ENCODE results near the gene IGSF3.
A peak's percentile ranks its signal among the peaks of the same experiment; 100 is the strongest.

IGSF3 gene

GRCh38 chr1:116553386-116554115, 114.0 kb downstream of the IGSF3 start:
- no peak for DNase-seq

DNA sequence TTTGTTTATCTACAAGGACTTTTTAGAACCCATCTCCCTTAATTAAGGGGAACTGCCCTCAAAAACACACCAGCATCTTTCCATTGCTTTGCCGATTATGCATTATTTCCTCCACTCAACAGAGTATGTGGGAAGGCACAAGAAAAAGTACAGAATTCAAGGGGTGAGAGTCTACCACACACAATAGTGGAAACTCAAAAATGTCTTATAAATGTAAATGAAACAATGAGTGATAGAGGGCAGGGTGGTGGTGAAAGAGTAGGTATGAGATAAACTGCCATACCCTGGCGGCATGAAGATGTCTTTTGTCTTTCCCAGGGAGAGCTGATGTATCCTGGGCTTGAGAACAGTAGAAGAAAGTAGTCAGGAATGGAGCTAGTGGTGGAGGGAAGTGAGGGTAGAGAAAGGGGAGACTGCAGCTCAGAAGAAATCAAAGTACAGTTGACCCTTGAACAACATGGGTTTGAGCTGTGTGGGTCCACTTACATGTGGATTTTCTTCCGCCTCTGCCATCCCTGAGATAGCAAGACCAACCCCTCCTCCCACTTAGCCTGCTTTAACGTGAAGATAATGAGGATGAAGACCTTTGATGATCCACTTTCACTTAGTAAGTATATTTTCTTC, 121.1 kb downstream of the IGSF3 start:
- no peak for DNase-seq

- no peak for DNase-seq
Observed at GRCh38 chr1:116545359-116545705, 122.2 kb downstream of the IGSF3 start.

- no peak for DNase-seq
Observed at GRCh38 chr1:116544588-116545358, 122.8 kb downstream of the IGSF3 start.

DNA sequence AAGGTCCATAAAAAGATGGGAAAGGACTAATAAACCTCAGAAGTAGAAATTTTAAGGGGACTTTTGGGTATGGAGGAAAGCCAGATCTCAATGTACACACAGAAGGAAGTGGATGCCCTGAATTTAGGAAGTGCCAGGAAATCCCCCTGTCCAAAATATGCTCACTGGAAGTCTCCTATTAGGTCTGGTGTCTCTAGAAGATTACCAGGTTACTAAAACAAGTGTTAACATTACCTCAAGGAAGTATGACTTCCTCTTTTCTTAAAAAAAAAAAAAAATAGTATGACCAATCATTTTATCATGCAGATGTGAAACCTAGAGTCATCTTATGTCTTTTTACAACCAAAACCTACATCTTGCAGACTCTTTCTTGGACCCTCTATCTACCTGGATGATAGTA, 127.4 kb downstream of the IGSF3 start:
- DNase-seq, result no peak

DNA sequence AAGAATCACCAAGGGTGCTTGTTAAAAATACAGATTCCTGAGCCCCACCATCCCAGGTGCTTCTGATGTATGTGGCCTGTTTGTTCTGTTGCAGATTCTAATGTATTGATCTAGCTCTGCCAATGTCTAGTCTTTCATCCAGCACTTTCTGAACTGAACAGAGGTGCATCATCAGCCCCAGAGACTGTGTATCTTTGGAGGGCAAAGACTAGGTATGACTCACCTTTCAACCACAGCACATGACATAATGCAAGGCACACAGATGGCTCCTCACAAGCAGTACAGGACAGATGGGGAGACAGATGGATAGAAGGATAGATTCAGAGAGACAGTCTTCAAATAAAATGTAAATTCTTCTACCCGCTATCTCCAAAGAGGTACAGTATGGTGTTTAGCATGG, 129.0 kb downstream of the IGSF3 start:
- DNase-seq, result peak in 1 of 2 donors; percentile 8

- no peak for DNase-seq
Observed at GRCh38 chr1:116537898-116538297, 129.6 kb downstream of the IGSF3 start.

DNA sequence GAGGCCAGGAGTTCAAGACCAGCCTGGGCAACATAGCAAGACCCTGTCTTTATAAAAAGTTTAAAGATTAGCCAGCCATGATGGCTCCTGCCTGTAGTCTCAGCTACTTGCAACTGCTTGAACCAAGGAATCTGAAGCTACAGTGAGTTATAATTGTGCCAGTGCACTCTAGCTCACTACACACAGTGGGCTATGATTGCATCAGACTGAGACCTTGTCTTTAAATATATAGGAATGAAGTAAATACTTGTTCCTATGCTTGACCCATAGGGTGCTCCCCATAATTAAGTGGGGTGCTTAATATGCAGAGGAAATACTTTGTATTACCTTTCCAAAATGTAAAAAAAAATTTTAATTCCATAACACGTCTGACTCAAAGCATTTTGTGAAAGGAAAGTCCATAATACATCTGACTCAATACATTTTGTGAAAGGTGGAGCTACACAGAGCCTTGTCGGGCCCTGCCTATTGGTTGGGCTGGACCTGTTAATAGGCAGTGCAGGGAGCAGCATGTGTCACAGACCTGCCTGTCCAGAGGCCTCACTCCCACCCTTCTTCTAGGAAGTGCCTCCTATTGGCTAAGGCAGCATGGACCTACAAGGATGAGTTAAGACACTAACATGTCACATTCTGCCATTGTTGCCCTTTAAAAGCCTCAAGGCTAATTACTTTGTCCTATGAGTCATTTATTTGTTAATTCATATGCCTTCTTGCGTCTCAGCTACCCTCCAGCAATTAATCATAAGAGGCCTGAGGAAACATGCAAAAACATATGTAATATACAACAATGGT, 130.3 kb downstream of the IGSF3 start:
- no peak for DNase-seq

DNA sequence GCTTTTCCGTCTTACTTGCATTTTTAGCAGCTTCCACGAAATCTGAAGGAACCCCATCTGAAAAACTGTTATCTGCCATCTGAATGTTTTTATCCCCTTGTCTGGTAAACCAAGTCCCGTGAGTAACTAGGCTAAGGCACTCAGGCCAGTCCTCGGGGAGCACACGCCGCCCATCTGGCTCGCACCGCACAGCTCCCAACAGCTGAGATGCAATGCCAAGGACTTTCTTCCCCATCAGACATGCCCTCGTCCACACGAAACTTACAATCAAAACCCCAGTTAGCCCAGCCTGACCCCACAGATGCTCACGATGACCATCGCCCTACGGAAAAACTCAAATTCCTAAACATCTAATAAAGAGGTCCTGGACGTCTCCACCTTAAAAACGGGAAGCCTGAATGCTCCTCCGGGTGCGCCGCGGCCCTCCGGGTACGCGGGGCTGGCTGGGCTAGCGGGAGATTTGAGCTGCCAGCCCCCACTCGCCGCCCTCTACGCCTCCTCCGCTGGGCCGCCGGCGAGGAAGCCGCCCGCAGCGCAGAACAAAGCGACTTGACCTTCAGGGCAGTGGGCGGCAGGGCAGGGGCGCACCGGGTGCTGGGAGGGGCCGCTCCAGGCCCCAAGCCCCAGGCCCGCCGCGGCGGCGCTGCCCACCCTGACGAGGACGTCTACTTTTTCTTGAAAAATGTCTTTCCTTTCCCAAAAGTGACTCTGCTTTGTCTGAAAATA, 133.4 kb downstream of the IGSF3 start:
- DNase-seq, result no peak

GRCh38 chr1:116533429-116533820, 134.1 kb downstream of the IGSF3 start:
- DNase-seq, result no peak

DNA sequence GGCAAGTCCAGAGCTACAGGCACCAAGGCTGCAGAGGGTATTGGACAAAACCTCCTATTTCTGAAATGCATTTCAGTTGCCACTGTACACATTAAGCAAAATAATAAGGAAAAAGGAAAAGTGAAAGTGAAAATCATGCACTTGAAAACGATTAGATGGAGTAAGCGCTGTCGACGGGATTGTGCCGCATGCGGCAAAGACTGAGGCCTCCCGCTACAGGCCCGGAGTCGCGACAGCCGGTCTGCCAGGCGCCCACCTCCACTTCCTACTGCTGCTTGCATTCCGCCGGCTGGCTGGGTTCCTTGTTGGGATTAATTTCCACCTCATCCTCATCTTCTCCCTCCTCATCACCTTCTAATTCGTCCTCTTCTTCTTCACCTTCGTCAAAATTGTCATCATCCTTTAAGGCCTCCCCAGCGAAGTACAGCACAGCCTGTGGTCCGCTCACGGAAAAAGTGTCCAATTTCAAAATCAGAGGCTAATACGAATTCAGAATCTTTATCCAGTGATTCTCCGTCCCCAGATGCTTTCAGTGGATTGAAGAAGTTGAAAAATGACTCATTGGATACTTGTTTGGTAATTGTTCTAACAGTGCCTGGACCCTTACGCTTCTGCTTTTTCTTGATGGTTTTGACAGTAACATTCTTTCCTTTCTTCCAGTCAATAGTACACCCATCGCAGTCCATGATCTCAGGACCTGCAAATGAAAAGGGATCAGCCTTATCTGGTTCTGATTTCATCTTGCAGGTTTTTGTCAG, 134.7 kb downstream of the IGSF3 start:
- no peak for DNase-seq

- no peak for DNase-seq
Observed at GRCh38 chr1:116531917-116532316, 135.6 kb downstream of the IGSF3 start.

DNA sequence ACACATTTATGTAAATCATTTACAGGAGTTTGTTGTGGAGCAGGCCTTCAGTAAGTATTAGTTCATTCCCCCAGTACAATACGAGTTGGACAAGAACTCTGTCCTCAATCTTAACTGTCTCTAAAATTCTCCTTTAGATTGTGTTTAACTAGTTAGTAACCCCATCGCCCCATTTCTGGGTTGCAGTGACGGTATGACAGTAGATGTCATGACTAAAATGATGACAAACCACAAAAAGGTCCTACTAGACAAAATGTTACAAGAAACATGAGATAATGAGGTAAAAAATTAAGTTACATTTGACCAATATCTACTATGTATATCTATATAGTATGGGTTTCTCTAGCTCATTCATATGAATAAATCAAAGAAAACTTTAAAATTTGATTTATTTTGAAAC, 137.9 kb downstream of the IGSF3 start:
- DNase-seq, result no peak

GRCh38 chr1:116529199-116529631, 138.3 kb downstream of the IGSF3 start:
- no peak for DNase-seq

- no peak for DNase-seq
Observed at GRCh38 chr1:116528329-116529083, 139.0 kb downstream of the IGSF3 start.

DNA sequence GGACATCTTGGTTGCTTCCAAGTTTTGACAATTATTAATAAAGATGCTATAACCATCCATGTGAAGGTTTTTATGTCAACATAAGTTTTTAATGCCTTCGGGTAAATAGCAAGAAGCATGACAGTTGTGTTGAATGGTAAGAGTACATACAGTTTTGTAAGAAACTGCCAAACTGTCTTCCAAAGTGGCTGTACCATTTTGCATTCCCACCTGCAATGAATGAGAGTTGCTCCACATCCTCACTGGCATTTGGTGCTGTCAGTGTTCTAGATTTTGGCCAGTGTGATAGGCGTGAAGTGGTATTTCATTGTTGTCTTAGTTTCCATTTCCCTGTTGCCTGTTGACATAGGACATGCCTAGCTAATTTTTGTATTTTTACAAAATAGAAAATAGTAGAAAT, 142.1 kb downstream of the IGSF3 start:
- no peak for DNase-seq
